H9 (cell line): Measurements from ENCODE around the gene PHLPP2. TPM values are rescaled to one million over a fixed set of nuclear protein-coding genes. Genes with fewer than 3 reads are reported as not detected.
A peak's percentile ranks its signal among the peaks of the same experiment; 100 is the strongest.

Experiments used
- DNase-seq: peaks from one replicate; pipeline ENCODE4 v3.0.0-alpha.2; 2017
- H2AFZ ChIP-seq: one replicate; pipeline ENCODE4 v1.6.1; 2013; ENCODE audit warnings: mild to moderate bottlenecking, low read length, control low read depth, moderate library complexity
- H2AK5ac ChIP-seq: 2 replicates; pipeline ENCODE4 v1.6.1; 2013; ENCODE audit warnings: low read length, control low read depth, mixed read lengths; ENCODE audit not compliant: insufficient read length
- H2BK120ac ChIP-seq: one replicate; pipeline ENCODE4 v1.6.1; 2013; ENCODE audit warnings: low read depth, mild to moderate bottlenecking, low read length, control low read depth, inconsistent platforms; ENCODE audit not compliant: poor library complexity, severe bottlenecking
- H2BK12ac ChIP-seq: 2 replicates; pipeline ENCODE4 v1.6.1; 2013; ENCODE audit warnings: low read length, control low read depth, mixed read lengths, low read depth; ENCODE audit not compliant: insufficient read length
- H2BK15ac ChIP-seq: 2 replicates; pipeline ENCODE4 v1.6.1; 2013; ENCODE audit warnings: low read depth, low read length, control low read depth
- H2BK20ac ChIP-seq: one replicate; pipeline ENCODE4 v1.6.1; 2013; ENCODE audit warnings: low read depth, mild to moderate bottlenecking, low read length, control low read depth, inconsistent platforms; ENCODE audit not compliant: poor library complexity, severe bottlenecking
- H2BK5ac ChIP-seq: 2 replicates; pipeline ENCODE4 v1.6.1; 2013; ENCODE audit warnings: low read length, control low read depth, mixed read lengths; ENCODE audit not compliant: insufficient read length
- H3K14ac ChIP-seq: 2 replicates; pipeline ENCODE4 v1.6.1; 2013; ENCODE audit warnings: low read length, control low read depth; ENCODE audit not compliant: insufficient read depth
- H3K18ac ChIP-seq: 2 replicates; pipeline ENCODE4 v1.6.1; 2013; ENCODE audit warnings: low read depth, mild to moderate bottlenecking, mixed read lengths, low read length, control low read depth; ENCODE audit not compliant: insufficient read length
- H3K23ac ChIP-seq: 2 replicates; pipeline ENCODE4 v1.6.1; 2013; ENCODE audit warnings: low read length, control low read depth, mixed read lengths, low read depth; ENCODE audit not compliant: insufficient read length
- H3K23me2 ChIP-seq: 2 replicates; pipeline ENCODE4 v1.6.1; 2013; ENCODE audit warnings: low read depth, mild to moderate bottlenecking, mixed read lengths, low read length, control low read depth; ENCODE audit not compliant: insufficient read length, poor library complexity, severe bottlenecking
- H3K27ac ChIP-seq: 2 replicates; pipeline ENCODE4 v1.5.1; 2013; ENCODE audit warnings: low read length, control low read depth, mixed read lengths, low read depth; ENCODE audit not compliant: insufficient read length
- H3K27me3 ChIP-seq: 2 replicates; pipeline ENCODE4 v1.6.1; 2013; ENCODE audit warnings: low read length, control low read depth, inconsistent platforms; ENCODE audit not compliant: insufficient read depth
- H3K4ac ChIP-seq: 2 replicates; pipeline ENCODE4 v1.6.1; 2013; ENCODE audit warnings: low read depth, mild to moderate bottlenecking, control low read depth, inconsistent platforms, low read length, moderate library complexity
- H3K4me1 ChIP-seq: 2 replicates; pipeline ENCODE4 v1.6.1; 2013; ENCODE audit warnings: low read length, control low read depth, inconsistent platforms; ENCODE audit not compliant: insufficient read depth
- H3K4me2 ChIP-seq: 2 replicates; pipeline ENCODE4 v1.6.1; 2013; ENCODE audit warnings: low read length, control low read depth, mixed read lengths; ENCODE audit not compliant: insufficient read length, insufficient read depth
- H3K56ac ChIP-seq: 2 replicates; pipeline ENCODE4 v1.6.1; 2013; ENCODE audit warnings: low read depth, mild to moderate bottlenecking, mixed read lengths, low read length, control low read depth; ENCODE audit not compliant: insufficient read length
- H3K79me1 ChIP-seq: 2 replicates; pipeline ENCODE4 v1.6.1; 2013; ENCODE audit warnings: low read depth, mild to moderate bottlenecking, moderate library complexity, low read length, control low read depth, inconsistent platforms; ENCODE audit not compliant: insufficient read depth, poor library complexity, severe bottlenecking
- H3K79me2 ChIP-seq: 2 replicates; pipeline ENCODE4 v1.6.1; 2013; ENCODE audit warnings: low read length, control low read depth, inconsistent platforms; ENCODE audit not compliant: insufficient read depth
- H3K9ac ChIP-seq: 2 replicates; pipeline ENCODE4 v1.6.1; 2013; ENCODE audit warnings: low read length, control low read depth, mixed read lengths; ENCODE audit not compliant: insufficient read length; ENCODE audit errors: extremely low read depth
- H3K9me3 ChIP-seq: one replicate; pipeline ENCODE4 v1.6.1; 2013; ENCODE audit warnings: low read depth, low read length, inconsistent platforms; ENCODE audit not compliant: control insufficient read depth
- H3T11ph ChIP-seq: one replicate; pipeline ENCODE4 v1.6.1; 2013; ENCODE audit warnings: mild to moderate bottlenecking, low read length, control low read depth, inconsistent platforms
- H4K20me1 ChIP-seq: one replicate; pipeline ENCODE4 v1.6.1; 2013; ENCODE audit not compliant: control insufficient read depth, insufficient read length, insufficient read depth
- H4K5ac ChIP-seq: 2 replicates; pipeline ENCODE4 v1.6.1; 2013; ENCODE audit warnings: low read depth, mild to moderate bottlenecking, mixed read lengths, low read length, control low read depth; ENCODE audit not compliant: insufficient read length
- H4K8ac ChIP-seq: replicated peaks from 2 replicates; pipeline ENCODE4 v1.6.1; 2013; ENCODE audit warnings: low read length, control low read depth, mixed read lengths, low read depth; ENCODE audit not compliant: insufficient read length
- H4K91ac ChIP-seq: 2 replicates; pipeline ENCODE4 v1.6.1; 2013; ENCODE audit warnings: low read depth, mild to moderate bottlenecking, moderate library complexity, mixed read lengths, low read length, control low read depth; ENCODE audit not compliant: insufficient read length
- H3K27ac Mint-ChIP-seq, 3 experiments: 2 replicates in 2 of 3; 3 replicates in 1 of 3; pipeline ENCODE4 v1.8.0; 2020 to 2021; ENCODE audit warnings: mixed read lengths in 3 of 3, mild to moderate bottlenecking in 1 of 3, moderate library complexity in 1 of 3
- H3K27me3 Mint-ChIP-seq: 2 replicates; pipeline ENCODE4 v1.8.0; 2021; ENCODE audit warnings: low read depth, mild to moderate bottlenecking, moderate library complexity, mixed read lengths
- H3K36me3 Mint-ChIP-seq, 3 experiments: 2 replicates in 2 of 3; 3 replicates in 1 of 3; pipeline ENCODE4 v1.8.0; 2020 to 2021; ENCODE audit warnings: low read depth in 3 of 3, mixed read lengths in 3 of 3; ENCODE audit not compliant: insufficient read depth in 1 of 3
- H3K4me1 Mint-ChIP-seq, 2 experiments: 2 replicates each; pipeline ENCODE4 v1.8.0; 2020; ENCODE audit warnings: mixed read lengths in 2 of 2
- H3K4me3 Mint-ChIP-seq, 2 experiments: 2 replicates in 1 of 2; 3 replicates in 1 of 2; pipeline ENCODE4 v1.8.0; 2020 to 2021; ENCODE audit warnings: mild to moderate bottlenecking in 2 of 2, mixed read lengths in 2 of 2, moderate library complexity in 1 of 2
- H3K9me3 Mint-ChIP-seq, 2 experiments: 2 replicates in 1 of 2; 3 replicates in 1 of 2; pipeline ENCODE4 v1.8.0; 2020; ENCODE audit warnings: mild to moderate bottlenecking in 2 of 2, mixed read lengths in 2 of 2, moderate library complexity in 1 of 2
- CTCF ChIP-seq: fragments of 200-600 bp; sonication (generic); conservative IDR thresholded peaks from 3 replicates; pipeline ENCODE4 v1.8.0; 2021; ENCODE audit warnings: antibody characterized with exemption, mild to moderate bottlenecking
- WGBS: extraction: QIAGEN DNeasy Blood & Tissue Kit; methylation state at CpG from one replicate; pipeline ENCODE4 v1.1.7; 2013; ENCODE audit warnings: missing lambda C conversion rate, low lambda C conversion rate, mixed read lengths; ENCODE audit not compliant: insufficient read length; ENCODE audit errors: extremely low coverage; 5-methylcytosine and 5-hydroxymethylcytosine counted together
- total RNA-seq: library from RNA; stranded (reverse); gene quantifications from 2 replicates; pipeline ENCODE4 v1.2.1, GENCODE V29; 2021

Gene PHLPP2
- total RNA-seq, 1 experiment from 2014 or later = 23.2 TPM

- Mint-ChIP-seq H3K9me3 (no peaks in the 10 kb centered on the region; a peak in 2 of 5 replicates), H3K27me3 (no peaks in the 10 kb centered on the region), H3K36me3 (no peaks in the 10 kb centered on the region), H3K27ac (no peak overlapping the region), H3K4me3 (peak overlapping the region in 1 of 2 experiments; percentile 29; a peak in 2 of 5 replicates), H3K4me1 (peaks cover 6 to 11% of the 10 kb centered on the region in 2 experiments)
- TF ChIP-seq CTCF = peak; percentile 98
- Histone ChIP-seq H3K23ac (no peak overlapping the region), H2AK5ac (no peak overlapping the region), H2BK20ac (no peak overlapping the region), H3K79me2 (no peaks in the 10 kb centered on the region), H3K56ac (no peak overlapping the region), H2BK5ac (no peak overlapping the region), H4K5ac (no peak overlapping the region), H2BK120ac (no peak overlapping the region), H3K79me1 (no peaks in the 10 kb centered on the region), H3K4ac (no peak overlapping the region), H4K20me1 (no peaks in the 10 kb centered on the region), H3K14ac (no peak overlapping the region), H2BK12ac (no peak overlapping the region), H3K27me3 (no peaks in the 10 kb centered on the region), H3K27ac (no peak overlapping the region), H4K91ac (no peak overlapping the region), H3T11ph (no peak overlapping the region), H3K9ac (no peak overlapping the region), H3K4me1 (no peaks in the 10 kb centered on the region), H4K8ac (no peak overlapping the region), H3K18ac (no peak overlapping the region), H3K9me3 (no peaks in the 10 kb centered on the region), H3K23me2 (no peaks in the 10 kb centered on the region), H3K4me2 (peak overlapping the region; percentile 5), H2AFZ (no peak overlapping the region), H2BK15ac (no peak overlapping the region)
- DNase-seq = peak; percentile 91
- WGBS = no CpG with 5 or more reads among the region's 19 CpGs
Observed at GRCh38 chr16:71610936-71611871, 113.3 kb downstream of the PHLPP2 start.
